ENCODE data around the gene SPOCK3.
"Not testable (repeated sequence)": the region's sequence is repeated elsewhere in the genome, so short reads cannot be mapped to it uniquely, and the experiment has no call there.

Gene SPOCK3

DNA sequence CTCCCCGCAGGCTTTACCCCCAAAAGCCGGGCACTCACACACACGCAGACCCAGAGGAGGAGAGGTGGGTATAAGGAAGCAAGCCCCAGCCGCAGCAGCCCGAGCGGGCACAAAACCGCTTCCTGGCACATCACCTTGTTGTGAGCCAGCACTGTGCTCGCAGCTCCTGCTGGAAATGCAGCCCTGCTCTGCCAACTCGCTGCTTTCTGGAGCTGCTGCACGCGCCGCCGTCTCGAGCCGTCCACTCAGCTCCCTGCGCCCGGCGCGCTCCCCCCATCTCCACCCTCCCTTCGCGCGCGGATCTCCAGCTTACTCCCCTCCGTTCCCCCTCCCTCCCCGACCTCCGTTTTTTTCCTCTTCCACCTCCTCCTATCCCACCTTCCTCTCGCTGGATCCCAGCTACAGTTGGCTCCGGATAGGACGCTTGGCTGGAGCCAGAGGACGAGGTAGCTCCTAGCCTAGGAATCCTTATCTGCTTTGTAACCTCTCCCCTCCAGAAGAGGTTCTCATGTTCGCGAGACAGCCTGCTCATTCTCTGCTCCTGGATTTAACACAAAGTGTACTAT is at the start of gene SPOCK3:
Gene SPOCK3, minus strand, starts transcription at position 179 of the 566 bp plus-strand sequence.
- DNase-seq (ENCODE audit: low read depth, low spot score) = no peak

DNA sequence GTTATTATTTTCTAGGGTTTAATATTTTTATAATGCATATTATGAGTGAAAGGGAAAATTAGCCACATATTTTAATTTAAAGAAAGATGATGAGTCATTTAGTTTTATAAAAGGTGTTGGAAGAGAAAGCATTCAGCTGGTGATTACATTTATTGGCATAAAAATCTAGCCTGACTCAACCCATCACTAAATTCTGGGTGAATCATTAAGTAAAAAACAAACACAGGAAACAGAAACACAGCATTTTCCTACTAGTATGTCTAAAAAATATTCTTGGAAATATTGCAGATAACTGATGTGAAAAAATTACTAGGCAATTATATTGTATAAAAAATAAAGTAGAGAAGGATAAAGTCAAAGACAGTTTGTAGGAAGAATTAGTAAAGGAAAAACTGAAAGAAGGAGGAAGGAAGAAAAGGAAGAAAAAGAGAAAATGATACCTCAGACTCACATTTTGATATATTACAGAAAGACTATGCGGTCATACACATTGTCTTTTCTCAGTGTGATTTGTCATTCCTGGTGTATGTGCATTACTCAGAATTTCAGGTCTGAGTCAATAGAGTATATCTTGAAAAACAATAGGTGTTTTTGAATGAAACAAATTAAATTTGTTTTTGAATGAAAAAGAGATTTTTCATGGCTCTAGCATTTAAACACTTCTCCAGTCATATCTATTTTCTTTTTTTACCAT is 48.0 kb upstream of the SPOCK3 start:
- DNase-seq (ENCODE audit: low read depth, low spot score) = no peak

DNA sequence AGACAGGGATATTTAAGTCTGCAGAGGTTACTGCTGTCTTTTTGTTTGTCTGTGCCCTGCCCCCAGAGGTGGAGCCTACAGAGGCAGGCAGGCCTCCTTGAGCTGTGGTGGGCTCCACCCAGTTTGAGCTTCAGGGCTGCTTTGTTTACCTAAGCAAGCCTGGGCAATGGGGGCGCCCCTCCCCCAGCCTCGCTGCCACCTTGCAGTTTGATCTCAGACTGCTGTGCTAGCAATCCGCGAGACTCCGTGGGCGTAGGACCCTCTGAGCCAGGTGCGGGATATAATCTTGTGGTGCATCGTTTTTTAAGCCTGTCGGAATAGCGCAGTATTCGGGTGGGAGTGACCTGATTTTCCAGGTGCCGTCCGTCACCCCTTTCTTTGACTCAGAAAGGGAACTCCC is 47.3 kb upstream of the SPOCK3 start:
- not testable (repeated sequence) for DNase-seq (ENCODE audit: low read depth, low spot score)

DNA sequence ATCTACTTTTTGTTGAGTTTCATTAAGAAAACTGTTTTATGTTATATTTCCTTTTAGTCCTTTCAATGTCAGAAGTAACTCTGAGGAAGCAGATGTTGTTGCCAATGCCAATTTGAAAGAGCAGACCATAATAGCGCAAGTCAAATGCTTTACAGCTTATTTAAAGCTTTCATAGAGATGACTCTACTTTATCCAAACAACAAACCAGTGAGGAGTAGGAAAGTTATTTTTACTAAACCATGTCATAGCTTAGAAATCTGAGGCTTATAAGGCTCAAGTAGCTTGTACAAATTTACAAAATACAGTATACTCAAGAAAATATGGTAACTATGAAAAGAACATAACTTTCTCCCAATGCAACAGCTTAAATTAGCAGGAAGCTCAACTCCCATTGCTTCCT is 40.1 kb upstream of the SPOCK3 start:
- no peak for DNase-seq (ENCODE audit: low read depth, low spot score)

DNA sequence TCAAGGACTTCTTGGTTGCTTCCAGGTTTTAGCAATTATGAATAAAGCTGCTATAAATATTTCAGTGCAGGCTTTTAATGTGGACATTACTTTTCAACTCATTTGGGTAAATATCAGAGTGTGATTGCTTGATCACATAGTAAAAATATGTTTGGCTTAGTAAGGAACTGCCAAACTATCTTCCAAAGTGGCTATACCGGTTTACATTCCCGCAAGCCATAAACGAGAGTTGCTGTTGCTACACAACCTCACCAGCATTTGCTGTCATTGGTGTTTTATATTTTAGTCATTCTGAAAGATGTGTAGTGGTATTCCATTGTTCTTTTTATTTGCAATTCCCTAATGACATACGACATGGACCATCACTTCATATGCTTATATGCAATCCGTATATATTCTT is 30.9 kb upstream of the SPOCK3 start:
- no peak for DNase-seq (ENCODE audit: low read depth, low spot score)

DNA sequence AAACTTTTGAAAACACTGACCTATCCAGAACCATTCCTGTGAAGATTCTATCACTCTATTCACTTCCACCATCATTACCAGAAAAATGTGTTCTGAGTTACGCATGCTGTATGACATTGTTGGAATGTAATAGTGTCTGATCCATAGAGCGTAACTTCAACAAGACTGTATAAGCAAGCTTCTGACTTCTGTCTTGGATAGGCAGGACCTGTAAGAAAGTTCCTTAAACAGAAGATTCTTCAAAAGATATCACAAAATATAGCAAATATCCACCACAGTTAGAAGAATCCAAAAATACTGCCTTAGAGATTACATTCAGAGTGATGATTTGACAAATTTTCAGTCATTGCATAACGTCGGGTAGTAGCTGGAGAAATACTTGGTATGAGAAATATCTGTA is 14.0 kb upstream of the SPOCK3 start:
- no peak for DNase-seq (ENCODE audit: low read depth, low spot score)

DNA sequence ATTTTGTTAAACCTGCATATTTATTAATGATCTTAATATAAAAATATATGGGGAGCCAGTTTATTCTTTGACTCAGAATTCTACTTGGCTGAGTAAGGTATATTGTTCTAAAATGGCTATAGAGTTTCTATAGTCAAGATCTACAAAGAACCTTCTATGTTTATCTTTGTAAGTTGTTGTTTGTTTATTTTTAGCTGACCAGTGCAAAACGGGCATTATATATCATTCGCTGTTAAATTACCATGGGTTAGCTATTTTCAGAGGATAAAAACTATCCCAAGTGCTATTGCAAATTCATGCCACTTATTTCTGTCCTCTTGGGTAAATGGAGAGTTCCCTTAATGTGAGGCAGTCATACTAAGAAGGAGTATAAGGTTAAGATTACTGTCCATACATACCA is 5.3 kb upstream of the SPOCK3 start:
- DNase-seq (ENCODE audit: low read depth, low spot score) = no peak

DNA sequence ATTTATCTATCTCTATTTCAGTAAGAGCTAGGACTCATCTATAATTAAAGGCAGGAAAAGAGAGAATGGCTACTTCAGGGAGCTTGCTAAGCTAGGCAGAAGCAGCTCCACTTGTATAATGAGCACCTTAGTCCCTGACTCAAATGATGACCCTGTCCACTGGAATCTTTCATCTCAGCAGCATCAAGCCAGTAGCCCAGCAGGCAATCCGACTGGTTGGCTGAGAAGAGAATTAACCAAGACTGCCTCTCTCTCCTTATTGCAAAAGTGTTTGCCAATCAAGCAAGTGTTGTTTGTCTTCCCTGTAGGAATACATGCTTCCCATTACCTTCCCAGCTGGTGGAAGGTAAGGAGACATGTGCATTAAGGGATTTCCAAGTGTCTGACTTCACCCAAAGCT is 3.9 kb upstream of the SPOCK3 start:
- no peak for DNase-seq (ENCODE audit: low read depth, low spot score)

DNA sequence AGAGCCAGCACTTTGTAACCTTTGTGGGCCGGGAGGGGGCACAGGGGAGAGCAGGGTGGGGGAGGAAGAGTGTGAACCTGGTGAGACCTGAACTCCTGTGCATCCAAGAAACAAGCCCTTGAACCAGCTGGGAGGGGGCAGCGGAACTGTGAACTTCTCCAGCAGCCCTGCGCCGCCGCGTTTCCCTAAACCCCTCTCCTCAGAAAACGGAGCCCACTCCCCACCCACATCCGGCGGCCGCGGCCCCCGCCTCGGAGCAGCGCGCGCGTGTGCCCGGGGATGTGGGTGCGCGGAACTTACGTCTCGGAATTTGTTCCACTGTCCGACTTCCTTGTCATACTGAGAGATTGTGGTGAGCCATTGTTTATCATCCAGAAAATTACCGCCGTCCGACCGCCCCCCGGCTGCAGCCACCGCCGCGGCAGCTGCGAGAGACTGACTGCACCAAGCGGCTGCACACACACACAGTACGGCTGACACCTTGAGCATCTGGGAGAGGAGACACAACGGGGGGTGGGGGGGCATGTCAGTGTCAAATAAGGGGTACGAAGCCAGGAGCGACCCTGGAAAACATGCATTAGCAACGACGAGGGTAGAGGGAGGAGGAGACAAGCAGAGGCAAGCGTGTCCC is 494 bp downstream of the SPOCK3 start:
- no peak for DNase-seq (ENCODE audit: low read depth, low spot score)

DNA sequence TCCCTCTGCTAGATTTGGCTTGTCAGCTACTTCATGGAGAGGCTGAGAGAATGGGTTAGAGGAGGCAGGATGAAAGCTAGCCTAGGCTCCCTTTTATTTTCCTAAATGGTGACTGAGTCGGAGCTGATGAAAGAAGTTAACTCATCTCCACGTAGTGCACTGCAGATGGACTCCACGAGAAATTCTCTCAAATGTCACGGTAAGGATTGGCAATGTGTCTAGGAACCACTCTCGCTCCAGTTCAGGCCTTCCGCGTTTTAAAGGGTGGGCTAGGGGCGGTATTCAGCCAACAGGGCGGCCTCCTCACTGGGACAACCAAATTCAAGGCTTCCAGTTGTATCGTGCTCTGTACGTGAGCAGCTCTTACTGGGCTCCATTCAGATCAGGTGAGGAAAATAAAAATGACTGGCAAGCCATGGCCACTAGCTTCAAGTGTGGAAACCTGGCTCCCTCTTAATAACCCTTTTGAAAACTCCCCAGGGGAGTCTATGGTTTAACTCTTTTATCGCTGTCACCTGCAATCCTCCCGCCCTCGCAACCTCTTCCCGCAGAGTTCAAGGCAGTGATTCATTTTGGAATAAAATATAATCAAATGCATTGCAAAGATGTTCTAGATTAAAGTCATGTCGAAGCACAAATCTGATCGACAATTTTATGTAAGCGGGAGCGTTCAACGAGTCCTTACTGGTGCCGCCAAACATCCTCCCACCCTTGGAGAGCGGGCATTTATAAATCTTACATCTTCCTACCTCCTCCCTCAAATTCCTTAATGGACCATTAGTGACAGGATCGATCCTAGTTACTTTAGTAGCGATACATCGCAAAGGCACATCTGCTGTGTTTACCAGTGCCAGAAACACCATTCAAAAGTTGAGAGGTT is 1.2 kb downstream of the SPOCK3 start:
- no peak for DNase-seq (ENCODE audit: low read depth, low spot score)

DNA sequence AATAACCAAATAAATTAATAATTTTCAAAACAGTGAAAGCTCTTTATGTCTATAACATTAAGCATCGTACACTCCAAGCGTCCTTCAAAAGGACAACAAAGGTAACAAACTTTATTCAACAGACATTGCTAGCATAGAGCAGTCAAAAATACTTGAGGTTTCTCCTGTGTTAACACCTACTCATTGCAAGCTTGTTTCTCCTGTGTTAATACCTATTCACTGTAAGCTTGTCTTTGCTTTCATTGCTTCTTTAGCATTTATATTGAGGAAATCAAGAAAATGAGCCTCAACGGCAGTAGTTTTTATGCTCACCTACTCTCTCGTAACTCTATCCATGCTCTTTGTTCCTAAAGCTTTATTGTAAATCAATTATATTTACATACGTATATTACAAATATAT is 3.5 kb downstream of the SPOCK3 start:
- DNase-seq (ENCODE audit: low read depth, low spot score) = no peak

DNA sequence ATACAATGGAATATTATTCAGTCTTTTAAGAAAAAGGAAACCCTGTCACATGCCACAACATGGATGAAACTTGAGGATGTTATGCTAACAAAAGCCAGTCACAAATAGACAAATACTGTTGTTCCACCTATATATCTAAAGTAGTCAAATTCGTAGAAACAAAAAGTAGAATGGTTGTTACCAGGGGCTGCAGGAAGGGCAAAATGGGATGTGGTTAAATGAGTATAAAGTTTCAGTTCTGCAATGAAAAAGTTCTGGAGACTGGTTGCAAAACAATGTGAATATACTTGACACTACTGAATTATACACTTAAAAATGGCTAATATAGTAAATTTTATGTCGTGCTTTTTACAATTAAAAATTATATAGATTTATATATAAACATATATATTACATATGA is 12.2 kb downstream of the SPOCK3 start:
- DNase-seq (ENCODE audit: low read depth, low spot score) = no peak

DNA sequence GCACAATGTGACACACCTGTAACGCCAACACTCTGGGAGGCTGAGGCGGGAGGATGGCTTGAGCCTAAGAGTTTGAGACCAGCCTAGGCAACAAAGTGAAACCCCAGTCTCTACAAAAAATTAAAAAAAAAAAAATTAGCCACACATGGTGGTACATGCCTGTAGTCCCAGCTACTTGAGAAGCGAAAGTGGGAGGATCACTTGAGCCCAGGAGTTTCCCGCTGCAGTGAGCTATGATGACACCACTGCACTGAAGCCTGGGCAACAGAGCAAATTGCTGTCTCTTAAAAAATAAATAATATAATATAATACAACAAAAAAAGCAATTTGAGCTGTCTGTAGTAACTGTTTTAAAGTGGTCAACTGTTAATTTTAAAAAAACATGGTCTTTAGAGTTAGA is 13.2 kb downstream of the SPOCK3 start:
- DNase-seq (ENCODE audit: low read depth, low spot score) = no peak

DNA sequence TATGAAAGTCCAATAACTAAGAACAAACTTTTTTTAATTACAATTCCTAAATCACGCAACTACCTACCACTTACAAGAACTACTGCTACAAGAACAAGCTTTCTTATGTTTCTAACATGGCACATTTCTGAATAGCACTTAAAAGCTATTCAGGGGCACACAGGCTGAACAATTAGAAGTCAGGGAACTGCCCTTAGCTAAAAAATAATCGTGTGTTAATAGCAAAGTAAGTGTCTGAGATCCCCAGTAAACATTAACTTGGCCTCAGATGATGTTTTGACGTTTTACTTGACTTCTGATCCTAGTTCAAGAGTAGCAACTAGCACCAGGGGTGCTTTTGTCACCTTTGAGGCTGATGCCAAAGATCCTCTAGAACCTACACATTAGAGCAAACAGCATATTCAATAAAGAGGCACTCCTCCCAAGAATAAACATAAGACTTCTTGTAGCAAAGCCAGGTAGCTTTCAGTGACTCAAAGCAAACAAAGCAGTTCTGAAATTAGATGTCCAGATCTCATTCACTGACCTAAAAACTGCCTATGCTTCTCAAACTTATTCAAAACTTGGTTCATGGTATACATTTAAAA is 16.2 kb downstream of the SPOCK3 start:
- no peak for DNase-seq (ENCODE audit: low read depth, low spot score)

DNA sequence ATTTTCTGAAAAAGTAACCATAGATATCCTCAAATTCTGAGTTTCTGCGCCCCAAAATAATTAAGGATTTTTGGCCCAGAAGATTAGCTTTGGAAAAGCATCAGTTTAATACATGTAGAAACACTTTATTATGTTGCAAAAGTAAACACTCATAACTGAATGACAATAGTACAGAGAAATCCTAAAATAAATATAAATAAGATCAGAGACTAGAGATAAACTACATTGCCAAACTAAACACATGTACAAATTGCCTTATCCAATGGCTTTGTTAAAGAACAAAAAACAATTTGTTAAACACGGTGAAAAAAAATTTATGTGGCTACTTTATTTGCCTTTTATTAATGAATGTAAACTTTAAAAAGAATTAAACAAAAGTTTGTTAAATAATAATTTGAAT is 17.5 kb downstream of the SPOCK3 start:
- no peak for DNase-seq (ENCODE audit: low read depth, low spot score)

DNA sequence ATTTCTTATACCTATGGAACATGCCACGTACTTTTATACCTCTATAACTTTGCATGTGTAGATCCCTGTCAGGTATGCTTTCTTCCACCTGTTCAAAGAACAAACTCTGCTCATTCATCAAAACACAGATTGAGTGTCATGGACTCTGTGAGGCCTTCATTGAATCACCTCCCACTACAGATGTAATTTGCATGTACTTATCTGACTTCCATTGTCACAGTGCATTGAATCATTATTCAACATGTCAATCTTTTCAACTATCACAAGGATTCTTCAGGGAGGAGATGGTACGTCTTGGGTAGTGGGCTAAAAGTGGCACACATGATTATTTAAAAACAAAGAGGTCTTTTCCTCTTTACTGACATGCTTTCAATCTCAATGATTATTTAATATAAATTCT is 24.1 kb downstream of the SPOCK3 start:
- DNase-seq (ENCODE audit: low read depth, low spot score) = no peak

DNA sequence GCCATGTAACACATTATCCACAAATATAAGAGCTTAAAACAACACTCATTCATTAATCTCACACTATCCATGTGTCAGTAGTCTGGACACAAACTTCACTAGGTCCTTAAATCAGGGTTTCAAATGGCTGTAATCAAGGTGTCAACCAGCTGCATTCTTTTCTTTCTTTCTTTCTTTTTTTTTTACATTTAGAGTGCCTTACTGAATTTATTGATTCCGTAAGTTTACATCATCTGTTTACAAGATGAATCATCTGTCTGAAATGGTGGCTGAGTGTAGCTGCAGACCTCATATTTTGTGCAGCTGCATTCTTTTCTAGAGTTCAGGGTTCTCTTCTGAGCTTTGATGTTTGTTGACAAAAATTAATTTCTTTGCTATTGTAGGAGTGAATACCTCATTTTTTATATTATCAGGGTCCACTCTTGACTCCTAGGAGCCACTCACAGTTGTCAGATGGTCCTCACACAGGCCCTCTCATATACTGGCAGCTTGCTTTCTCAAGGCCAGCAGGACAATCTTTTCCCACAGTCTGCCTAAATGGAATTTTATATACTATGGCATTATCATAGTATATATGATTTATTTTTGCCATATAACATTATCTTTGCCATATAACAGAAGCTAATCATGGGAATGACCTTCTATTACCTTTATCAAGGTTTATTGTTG is 37.8 kb downstream of the SPOCK3 start:
- DNase-seq (ENCODE audit: low read depth, low spot score) = no peak

DNA sequence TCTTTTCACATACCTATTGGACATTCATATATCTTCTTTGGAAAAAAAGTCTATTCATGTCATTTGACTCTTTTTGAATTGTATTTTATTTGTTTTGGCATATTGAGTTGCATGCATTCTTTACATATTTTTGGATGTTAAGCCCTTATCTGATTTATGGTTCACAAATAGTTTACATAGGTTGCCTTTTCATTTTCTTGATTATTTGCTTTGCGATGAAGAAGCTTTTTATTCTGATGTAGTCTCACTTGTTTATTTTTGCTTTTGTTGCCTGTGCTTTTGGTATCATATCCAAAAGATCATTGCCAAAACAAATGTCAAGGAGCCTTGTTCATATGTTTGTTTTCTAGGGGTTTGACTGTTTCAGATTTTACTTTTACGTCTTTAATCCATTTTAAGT is 43.9 kb downstream of the SPOCK3 start:
- no peak for DNase-seq (ENCODE audit: low read depth, low spot score)

DNA sequence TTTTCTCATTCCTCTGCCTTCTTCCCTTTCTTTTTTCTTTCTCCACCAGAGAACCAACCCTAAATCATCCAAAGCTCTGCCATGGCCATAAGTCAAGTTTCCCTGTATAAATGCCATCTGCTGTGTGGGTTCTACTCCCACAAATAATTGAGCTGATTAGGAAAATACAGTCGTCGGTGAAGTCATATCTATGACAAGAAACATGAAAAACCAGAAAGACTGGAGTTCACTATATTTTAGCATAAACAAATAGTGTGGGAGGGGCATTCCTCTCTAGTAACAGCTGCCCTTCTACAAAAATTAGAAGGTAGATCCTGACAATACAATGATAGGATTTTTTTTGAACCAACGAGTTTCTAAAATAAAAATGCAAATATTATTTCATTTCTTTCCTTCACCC is 48.8 kb downstream of the SPOCK3 start:
- DNase-seq (ENCODE audit: low read depth, low spot score) = no peak

DNA sequence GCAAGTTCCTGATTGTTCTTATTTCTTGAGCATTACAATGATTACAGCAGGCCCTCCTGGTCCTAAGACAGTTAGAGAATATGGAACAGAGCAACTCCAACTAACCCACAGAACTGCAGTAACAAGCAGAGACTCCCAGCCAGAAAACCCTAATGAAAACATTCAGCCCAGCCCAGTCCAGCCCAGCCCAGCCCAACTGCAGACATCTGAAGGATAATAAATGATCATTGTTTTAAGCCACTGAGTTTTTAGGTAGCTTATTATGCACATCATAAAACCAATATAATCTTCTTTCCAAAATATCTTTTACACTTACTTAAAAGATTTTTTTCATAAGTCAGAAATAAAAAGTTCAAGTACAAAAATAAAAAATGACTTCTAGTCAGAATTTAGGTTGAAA is 51.3 kb downstream of the SPOCK3 start:
- no peak for DNase-seq (ENCODE audit: low read depth, low spot score)

DNA sequence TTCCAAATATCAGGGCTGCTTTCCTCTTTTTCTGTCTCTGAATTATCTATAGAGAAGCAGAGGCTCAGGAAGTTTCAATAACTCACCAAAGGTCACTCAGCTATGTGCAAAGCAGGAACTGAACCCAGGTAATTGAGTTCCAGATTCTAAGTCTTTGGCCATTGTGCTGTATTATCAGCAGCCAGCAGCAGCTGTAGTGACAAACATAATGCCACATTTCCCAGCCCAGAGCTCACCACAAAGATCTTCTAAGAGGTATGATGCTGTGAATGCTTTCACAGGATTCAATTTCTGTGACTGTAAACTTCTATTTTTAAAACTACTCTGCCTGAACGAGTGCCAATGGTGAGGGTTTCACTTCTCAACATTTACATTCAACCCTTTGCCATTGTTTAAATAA is 56.4 kb downstream of the SPOCK3 start:
- no peak for DNase-seq (ENCODE audit: low read depth, low spot score)

All from brain pericyte (primary cell).